Ovary (tissue), 9 donors: Measurements from ENCODE around the gene FAM83E. TPM values are rescaled to one million over a fixed set of nuclear protein-coding genes. Genes with fewer than 3 reads are reported as not detected.

ENCODE experiments used
- DNase-seq, 5 donors: peaks; one replicate each; pipeline ENCODE4 v3.0.0-alpha.2; 2019 to 2020
- H3K27ac ChIP-seq, 2 donors: fragments of 200-600 bp; one replicate each; pipeline versions ENCODE4 v1.5.1 to v1.8.0; 2019 to 2022
- H3K27me3 ChIP-seq: fragments of 200-600 bp; one replicate; pipeline ENCODE4 v1.8.0; 2022
- H3K36me3 ChIP-seq: fragments of 200-600 bp; sonication (generic); one replicate; pipeline ENCODE4 v1.5.1; 2019
- H3K4me1 ChIP-seq: one replicate; pipeline ENCODE4 v1.8.1; 2013; ENCODE audit warnings: mild to moderate bottlenecking, moderate library complexity; ENCODE audit not compliant: insufficient read depth
- H3K4me3 ChIP-seq: fragments of 200-600 bp; sonication (generic); one replicate; pipeline ENCODE4 v1.5.1; 2017
- H3K9me3 ChIP-seq, 2 donors: fragments of 200-600 bp in 1 of 2; sonication (generic) in 1 of 2; one replicate each; pipeline versions ENCODE4 v1.5.1 to v1.8.1; 2013 to 2019; ENCODE audit warnings: mild to moderate bottlenecking in 1 of 2, moderate library complexity in 1 of 2
- CTCF ChIP-seq, 3 donors: fragments of 450-650 bp in 2 of 3; fragments of 200-600 bp in 1 of 3; IDR thresholded peaks; one replicate each; pipeline versions ENCODE4 v1.5.1 to v1.8.0; 2016 to 2022; ENCODE audit warnings: antibody characterized with exemption in 3 of 3, mild to moderate bottlenecking in 1 of 3
- EP300 ChIP-seq: sonication (generic); formaldehyde crosslinking; IDR thresholded peaks from one replicate; pipeline ENCODE4 v1.6.1; 2017; ENCODE audit warnings: antibody characterized with exemption
- POLR2A ChIP-seq: fragments of 450-650 bp; IDR thresholded peaks from one replicate; pipeline ENCODE4 v1.6.1; 2017; ENCODE audit warnings: antibody characterized with exemption, mild to moderate bottlenecking, moderate library complexity
- WGBS, 3 donors: extraction: QIAGEN DNeasy Blood & Tissue Kit in 1 of 3; methylation state at CpG; one replicate each; pipeline versions ENCODE4 v1.1.5 to v1.1.7; 2013 to 2017; 5-methylcytosine and 5-hydroxymethylcytosine counted together
- intact Hi-C, 4 donors: fragments of 100-400 bp; cut with DNase I; formaldehyde crosslinking; loops; one replicate each; pipeline versions ENCODE4 v1.11.0 to v1.15.1; 2022 to 2023
- polyA plus RNA-seq, 2 donors: library from polyadenylated mRNA; stranded (reverse); fragments of 200-250 nt in 1 of 2; fragments of 350-450 nt in 1 of 2; fragmentation: Illumina TruSeq in 1 of 2; extraction: RNeasy Lipid Tissue Mini Kit (QIAGEN cat#74804) in 1 of 2; gene quantifications; one replicate each; pipeline ENCODE4 v1.2.3, GENCODE V29; 2013 to 2014
- total RNA-seq, 7 donors: library from RNA; depleted of rRNA in 2 of 7; stranded (reverse); fragments of >200 nt in 2 of 7; fragmentation: NEBNext Ultra II Directional in 3 of 7; extraction: Animal tissue kit (Norgen Biotek cat#: 25700) in 3 of 7; gene quantifications; one replicate each; pipeline versions ENCODE4 v1.1.0 to v1.2.4, GENCODE V29; 2016 to 2023
- donor health status: DM: no; HTN: no; CAD: no; lungs with moderate emphysema.
- donor health status: DM: no; HTN: no; CAD: no.
- donor health status: Bipolar disorder and iron deficiency.
- donor health status: DM: yes; HTN: yes; CAD: no.
- donor health status: DM: no; HTN: no; CAD: no.
- donor health status: DM: yes; HTN: yes; CAD: no.

The FAM83E gene
- total and polyA plus RNA-seq, 9 donors, result 0.16 to 6.9 (median 1.5) TPM; not detected in 3

- Histone ChIP-seq H3K9me3 (no peaks in the 10 kb centered on the region), H3K4me1 (peaks cover 4% of the 10 kb centered on the region), H3K36me3 (no peaks in the 10 kb centered on the region), H3K27me3 (no peaks in the 10 kb centered on the region), H3K4me3 (no peak overlapping the region), H3K27ac (no peak overlapping the region)
- peak in 1 of 5 donors; percentile 40 for DNase-seq
- TF ChIP-seq POLR2A (no peak), EP300 (no peak), CTCF (IDR thresholded peaks at IDR 0.05) (no peak)
- intact Hi-C loops, result loop anchor here in 2 of 4 donors (10.0 kb wide), 2 partner anchors 131 to 291 kb away; partner anchors contain the start of gene EMP3 (in 1 of the 2)
- WGBS, 3 donors, result 55 to 66% (median 62%) methylated on average over 19 of the region's 19 CpGs
Observed at GRCh38 chr19:48615231-48616040, 560 bp upstream of the FAM83E start.

- no peaks in the 10 kb centered on the region for H3K36me3 ChIP-seq
- H3K4me1 ChIP-seq, result peaks cover 4% of the 10 kb centered on the region
- no peaks in the 10 kb centered on the region for H3K27me3 ChIP-seq
- no peaks in the 10 kb centered on the region for H3K9me3 ChIP-seq
- intact Hi-C loops, result loop anchor here in 2 of 4 donors (10.0 kb wide), 2 partner anchors 129 to 289 kb away; partner anchors contain the start of gene EMP3 (in 1 of the 2)
- TF ChIP-seq POLR2A (no peak), CTCF (IDR thresholded peaks at IDR 0.05) (no peak), EP300 (no peak)
- 42 to 50% (median 45%) methylated on average over 13 of the region's 13 CpGs for WGBS, 3 donors
- no peak overlapping the region for H3K27ac ChIP-seq
- DNase-seq, result no peak
- no peak overlapping the region for H3K4me3 ChIP-seq
Observed at GRCh38 chr19:48613852-48614435, 932 bp downstream of the FAM83E start.

GRCh38 chr19:48613024-48613851 is 1.6 kb downstream of the FAM83E start:
- H3K4me1 ChIP-seq, result peaks cover 4% of the 10 kb centered on the region
- TF ChIP-seq CTCF (IDR thresholded peaks at IDR 0.05) (no peak), POLR2A (no peak), EP300 (no peak)
- no peak overlapping the region for H3K4me3 ChIP-seq
- no peak overlapping the region for H3K27ac ChIP-seq
- no peaks in the 10 kb centered on the region for H3K27me3 ChIP-seq
- WGBS, 3 donors, result 71 to 82% (median 81%) methylated on average over 36 to 39 of the region's 39 CpGs
- DNase-seq, result peak in 1 of 5 donors; percentile 54
- no peaks in the 10 kb centered on the region for H3K36me3 ChIP-seq
- intact Hi-C loops, result loop anchor here in 2 of 4 donors (10.0 kb wide), 2 partner anchors 128 to 288 kb away; partner anchors contain the start of gene EMP3 (in 1 of the 2)
- no peaks in the 10 kb centered on the region for H3K9me3 ChIP-seq

- no peak for TF ChIP-seq CTCF (IDR thresholded peaks at IDR 0.05)
- TF ChIP-seq EP300, result no peak
- no peak for TF ChIP-seq POLR2A
- WGBS, 3 donors, result 81 to 85% (median 83%) methylated on average over 14 of the region's 14 CpGs
- Histone ChIP-seq H3K36me3 (no peaks in the 10 kb centered on the region), H3K4me1 (no peaks in the 10 kb centered on the region), H3K4me3 (no peak overlapping the region), H3K27me3 (no peaks in the 10 kb centered on the region), H3K27ac (no peak overlapping the region), H3K9me3 (no peaks in the 10 kb centered on the region)
- intact Hi-C loops, result loop anchor here in 2 of 4 donors (10.0 kb wide), 2 partner anchors 127 to 287 kb away; partner anchors contain the start of gene EMP3 (in 1 of the 2)
- DNase-seq, result no peak
Observed at GRCh38 chr19:48611872-48612271, 3.0 kb downstream of the FAM83E start.
